CD4-positive, alpha-beta T cell treated with Interleukin-17A for 4 hours (primary cell): ENCODE results near the gene RBM4B.
"Not testable (repeated sequence)": the region's sequence is repeated elsewhere in the genome, so short reads cannot be mapped to it uniquely, and the experiment has no call there.

Experiments
- DNase-seq: peaks from one replicate; pipeline ENCODE4 v3.0.0-alpha.2; 2020; ENCODE audit warnings: mixed read lengths

The RBM4B gene

GRCh38 chr11:66677599-66678375 lies at the start of gene RBM4B:
Gene RBM4B (minus strand): TSS chr11:66677887. CDS start chr11:66677079, 808 bp downstream.
- DNase-seq, result peak; percentile 97

- DNase-seq, result no peak
Observed at GRCh38 chr11:66725647-66726046, 48.0 kb upstream of the RBM4B start.

- DNase-seq, result no peak
Observed at GRCh38 chr11:66725114-66725513, 47.4 kb upstream of the RBM4B start.

GRCh38 chr11:66724167-66724566 lies 46.5 kb upstream of the RBM4B start:
- DNase-seq, result not testable (repeated sequence)

- no peak for DNase-seq
Observed at GRCh38 chr11:66723693-66724092, 46.0 kb upstream of the RBM4B start.

GRCh38 chr11:66722745-66723651 lies 45.3 kb upstream of the RBM4B start:
- no peak for DNase-seq

- DNase-seq, result no peak
Observed at GRCh38 chr11:66721939-66722338, 44.3 kb upstream of the RBM4B start.

GRCh38 chr11:66720899-66721470 lies 43.3 kb upstream of the RBM4B start:
- DNase-seq, result no peak

GRCh38 chr11:66720223-66720898 lies 42.7 kb upstream of the RBM4B start:
- DNase-seq, result peak; percentile 36

- DNase-seq, result no peak
Observed at GRCh38 chr11:66719111-66719872, 41.6 kb upstream of the RBM4B start.

GRCh38 chr11:66718320-66718971 lies 40.8 kb upstream of the RBM4B start:
- no peak for DNase-seq

- no peak for DNase-seq
Observed at GRCh38 chr11:66717925-66718319, 40.2 kb upstream of the RBM4B start.

GRCh38 chr11:66716996-66717395 lies 39.3 kb upstream of the RBM4B start:
- DNase-seq, result no peak

- no peak for DNase-seq
Observed at GRCh38 chr11:66715346-66716085, 37.8 kb upstream of the RBM4B start.

- no peak for DNase-seq
Observed at GRCh38 chr11:66713746-66714480, 36.2 kb upstream of the RBM4B start.

- DNase-seq, result no peak
Observed at GRCh38 chr11:66710384-66710930, 32.8 kb upstream of the RBM4B start.

- DNase-seq, result no peak
Observed at GRCh38 chr11:66708701-66709100, 31.0 kb upstream of the RBM4B start.

- no peak for DNase-seq
Observed at GRCh38 chr11:66708094-66708493, 30.4 kb upstream of the RBM4B start.

GRCh38 chr11:66707486-66707885 lies 29.8 kb upstream of the RBM4B start:
- no peak for DNase-seq

GRCh38 chr11:66706989-66707388 lies 29.3 kb upstream of the RBM4B start:
- no peak for DNase-seq
